Kidney (tissue), 14 donors: ENCODE measurements around the gene PLD1. TPM values are rescaled to one million over a fixed set of nuclear protein-coding genes. Genes with fewer than 3 reads are reported as not detected.

Experiments
- DNase-seq, 5 donors: peaks; one replicate each; pipeline ENCODE4 v3.0.0-alpha.2; 2013 to 2020
- FAIRE-seq: peaks from 2 replicates; lab custom pipeline; 2012; peaks lifted over from hg19 to GRCh38; lab: Jason Lieb, UNC
- H3K27ac ChIP-seq, 2 donors: one replicate each; pipeline ENCODE4 v1.7.0; 2013; ENCODE audit warnings: low read depth in 2 of 2, low read length in 2 of 2, inconsistent platforms in 1 of 2
- H3K27me3 ChIP-seq: one replicate; pipeline ENCODE4 v1.7.1; 2013; ENCODE audit warnings: low read length, inconsistent platforms; ENCODE audit not compliant: control insufficient read depth, insufficient read depth
- H3K36me3 ChIP-seq, 3 donors: one replicate each; pipeline versions ENCODE4 v1.7.0 to v1.7.1; 2013; ENCODE audit warnings: low read length in 3 of 3, control low read depth in 1 of 3, inconsistent platforms in 1 of 3; ENCODE audit not compliant: insufficient read depth in 3 of 3, control insufficient read depth in 2 of 3
- H3K4me1 ChIP-seq, 3 donors: one replicate each; pipeline versions ENCODE4 v1.7.0 to v1.7.1; 2013; ENCODE audit warnings: low read length in 3 of 3, inconsistent platforms in 1 of 3, low read depth in 1 of 3; ENCODE audit not compliant: control insufficient read depth in 2 of 3, insufficient read depth in 2 of 3
- H3K4me3 ChIP-seq, 3 donors: one replicate each; pipeline versions ENCODE4 v1.7.0 to v1.8.1; 2013; ENCODE audit warnings: low read length in 3 of 3, control low read depth in 1 of 3, inconsistent platforms in 1 of 3
- H3K9ac ChIP-seq, 3 donors: one replicate each; pipeline versions ENCODE4 v1.7.0 to v1.7.1; 2013; ENCODE audit warnings: low read length in 3 of 3, control low read depth in 1 of 3, inconsistent platforms in 1 of 3
- H3K9me3 ChIP-seq, 3 donors: one replicate each; pipeline versions ENCODE4 v1.7.0 to v1.7.1; 2013; ENCODE audit warnings: low read length in 3 of 3, control low read depth in 1 of 3, inconsistent platforms in 1 of 3; ENCODE audit not compliant: control insufficient read depth in 2 of 3, insufficient read depth in 1 of 3
- intact Hi-C: fragments of 100-400 bp; cut with DNase I; formaldehyde crosslinking; loops from one replicate; pipeline ENCODE4 v1.11.1; 2022
- polyA plus RNA-seq: library from polyadenylated mRNA; stranded (reverse); fragments of 350-450 nt; fragmentation: Illumina TruSeq; extraction: RNeasy Lipid Tissue Mini Kit (QIAGEN cat#74804); gene quantifications from one replicate; pipeline ENCODE4 v1.2.3, GENCODE V29; 2014; ENCODE audit warnings: low read depth, low replicate concordance; ENCODE audit not compliant: insufficient read depth
- total RNA-seq: library from RNA; stranded (reverse); fragmentation: NEBNext Ultra II Directional; extraction: Animal tissue kit (Norgen Biotek cat#: 25700); gene quantifications from one replicate; pipeline ENCODE4 v1.2.1, GENCODE V29; 2021
- TF ChIP-seq, protein P1 (sequence below): IDR thresholded peaks from 3 replicates; pipeline ENCODE4 v1.5.1; 2012; ENCODE audit warnings: mild to moderate bottlenecking, moderate library complexity, borderline replicate concordance; ENCODE audit not compliant: insufficient read depth; ENCODE audit errors: extremely low read depth
- donor health status: control.
- donor health status: control.
- donor health status: control.
- donor health status: control.
- donor health status: control.
- donor health status: DM: yes; HTN: yes; CAD: no.
- donor health status: Normal renal cell carcinoma (clear cell type).

PLD1 gene
- total and polyA plus RNA-seq, 2 donors from 2014 or later, result 11.2 to 24.3 TPM

DNA sequence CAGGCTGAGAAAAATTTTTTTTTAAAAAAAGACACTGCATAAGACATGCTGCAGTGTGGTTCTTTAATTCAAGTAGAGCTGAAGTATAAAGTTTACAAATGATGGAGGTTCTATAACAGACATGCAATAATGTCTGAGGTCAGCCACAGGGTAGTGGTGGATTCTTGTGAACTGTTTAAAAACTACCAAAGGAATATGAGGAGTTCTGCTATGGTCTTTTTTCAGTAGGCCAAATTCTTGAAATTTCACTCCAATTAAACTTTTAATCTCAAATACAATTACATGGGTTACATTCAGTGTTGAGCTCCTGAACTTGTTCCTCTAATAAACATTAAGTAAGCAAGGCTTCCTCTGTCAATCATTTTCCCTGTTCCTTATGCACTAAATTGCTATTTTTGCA lies 122.7 kb downstream of the PLD1 start:
- H3K9ac ChIP-seq, result no peak overlapping the region
- no peaks in the 10 kb centered on the region for H3K4me1 ChIP-seq
- DNase-seq (no peak), FAIRE-seq (no peak)
- no peaks in the 10 kb centered on the region for H3K27me3 ChIP-seq
- no peak overlapping the region for H3K27ac ChIP-seq
- H3K4me3 ChIP-seq, result no peak overlapping the region
- TF ChIP-seq, protein P1, sequence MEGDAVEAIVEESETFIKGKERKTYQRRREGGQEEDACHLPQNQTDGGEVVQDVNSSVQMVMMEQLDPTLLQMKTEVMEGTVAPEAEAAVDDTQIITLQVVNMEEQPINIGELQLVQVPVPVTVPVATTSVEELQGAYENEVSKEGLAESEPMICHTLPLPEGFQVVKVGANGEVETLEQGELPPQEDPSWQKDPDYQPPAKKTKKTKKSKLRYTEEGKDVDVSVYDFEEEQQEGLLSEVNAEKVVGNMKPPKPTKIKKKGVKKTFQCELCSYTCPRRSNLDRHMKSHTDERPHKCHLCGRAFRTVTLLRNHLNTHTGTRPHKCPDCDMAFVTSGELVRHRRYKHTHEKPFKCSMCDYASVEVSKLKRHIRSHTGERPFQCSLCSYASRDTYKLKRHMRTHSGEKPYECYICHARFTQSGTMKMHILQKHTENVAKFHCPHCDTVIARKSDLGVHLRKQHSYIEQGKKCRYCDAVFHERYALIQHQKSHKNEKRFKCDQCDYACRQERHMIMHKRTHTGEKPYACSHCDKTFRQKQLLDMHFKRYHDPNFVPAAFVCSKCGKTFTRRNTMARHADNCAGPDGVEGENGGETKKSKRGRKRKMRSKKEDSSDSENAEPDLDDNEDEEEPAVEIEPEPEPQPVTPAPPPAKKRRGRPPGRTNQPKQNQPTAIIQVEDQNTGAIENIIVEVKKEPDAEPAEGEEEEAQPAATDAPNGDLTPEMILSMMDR, result no peak
- intact Hi-C loops, result no loop called here
- no peaks in the 10 kb centered on the region for H3K9me3 ChIP-seq
- no peaks in the 10 kb centered on the region for H3K36me3 ChIP-seq

DNA sequence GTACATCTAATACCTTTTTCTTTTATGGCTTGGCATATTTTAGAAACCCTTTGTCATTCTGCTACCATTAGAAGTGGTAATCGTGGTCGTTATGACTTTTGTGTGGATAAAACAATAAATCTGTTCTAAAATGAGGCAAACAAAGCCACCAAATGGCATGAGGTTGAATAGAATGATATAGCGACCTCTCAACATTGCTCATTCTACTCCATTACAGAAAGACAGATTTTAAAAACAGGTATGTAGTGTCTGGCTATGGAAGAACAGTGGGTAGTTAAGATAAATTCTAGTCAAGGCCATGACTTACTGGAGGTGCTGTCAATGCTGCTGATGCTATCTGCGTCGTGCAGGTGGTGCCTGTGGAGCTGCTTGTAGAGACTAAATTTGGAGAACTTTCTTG lies 123.2 kb downstream of the PLD1 start:
- H3K4me1 ChIP-seq, result no peaks in the 10 kb centered on the region
- TF ChIP-seq, protein P1, result no peak
- intact Hi-C loops, result no loop called here
- no peaks in the 10 kb centered on the region for H3K36me3 ChIP-seq
- no peaks in the 10 kb centered on the region for H3K9me3 ChIP-seq
- H3K27me3 ChIP-seq, result no peaks in the 10 kb centered on the region
- no peak overlapping the region for H3K27ac ChIP-seq
- no peak overlapping the region for H3K9ac ChIP-seq
- DNase-seq (no peak), FAIRE-seq (no peak)
- H3K4me3 ChIP-seq, result no peak overlapping the region

DNA sequence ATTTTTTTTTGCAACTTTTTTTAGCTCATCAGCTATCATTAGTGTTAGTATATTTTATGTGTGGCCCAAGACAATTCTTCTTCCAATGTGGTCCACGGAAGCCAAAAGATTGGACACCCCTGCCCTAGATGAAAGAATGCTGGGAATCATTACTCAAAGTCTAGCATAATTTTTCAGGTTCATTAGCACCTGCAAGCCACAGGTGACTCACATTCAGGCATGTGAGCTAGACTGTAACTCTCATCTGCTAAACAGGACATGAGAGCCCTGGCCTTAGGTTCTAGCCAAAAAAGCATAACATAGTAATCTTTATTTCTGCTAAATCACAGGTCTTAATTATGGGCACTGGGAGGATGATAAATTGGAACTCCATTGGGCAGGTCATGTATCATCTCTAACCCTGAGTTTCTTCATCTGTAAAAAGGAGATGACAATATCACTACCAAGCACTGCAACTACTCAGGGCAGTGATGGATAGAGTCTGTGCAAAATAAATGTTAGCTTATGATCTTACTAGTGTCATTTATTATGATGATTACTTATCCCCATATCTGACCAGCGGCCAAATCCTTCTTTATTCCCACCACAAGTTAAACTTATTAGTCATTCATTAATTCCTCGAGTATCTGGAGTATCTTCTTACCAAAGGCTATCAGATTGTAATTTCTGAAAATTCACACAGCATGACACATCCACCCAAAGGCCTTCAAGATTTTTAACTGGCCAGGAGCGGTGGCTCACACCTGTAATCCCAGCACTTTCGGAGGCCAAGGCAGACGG lies 125.0 kb downstream of the PLD1 start:
- H3K9me3 ChIP-seq, result no peaks in the 10 kb centered on the region
- H3K27me3 ChIP-seq, result no peaks in the 10 kb centered on the region
- no peak overlapping the region for H3K4me3 ChIP-seq
- H3K27ac ChIP-seq, result no peak overlapping the region
- peaks cover 0 to 5% (median 0%) of the 10 kb centered on the region in 3 donors for H3K4me1 ChIP-seq
- H3K36me3 ChIP-seq, result no peaks in the 10 kb centered on the region
- DNase-seq (no peak), FAIRE-seq (no peak)
- no peak overlapping the region for H3K9ac ChIP-seq
- TF ChIP-seq, protein P1, result no peak
- intact Hi-C loops, result no loop called here

DNA sequence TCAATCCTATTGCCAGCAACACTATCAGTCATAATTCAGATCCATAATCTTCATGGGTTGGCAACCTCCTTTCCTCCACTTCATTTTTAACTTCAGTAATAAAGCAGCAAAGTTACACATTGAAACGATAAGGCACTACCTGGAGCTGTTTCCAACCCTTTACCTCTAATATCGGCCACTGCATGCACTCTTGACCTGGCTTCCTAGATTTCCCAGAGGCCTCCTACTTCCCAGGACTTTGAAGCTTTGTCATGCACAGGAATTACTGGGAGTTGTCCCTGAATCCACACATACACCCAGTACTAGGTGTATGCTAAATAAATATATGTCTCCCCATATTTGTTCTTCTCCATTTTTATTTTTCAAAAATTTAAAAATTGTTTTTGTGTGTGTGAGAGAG lies 126.1 kb downstream of the PLD1 start:
- FAIRE-seq (no peak), DNase-seq (no peak)
- Histone ChIP-seq H3K9me3 (no peaks in the 10 kb centered on the region), H3K4me3 (no peak overlapping the region), H3K36me3 (no peaks in the 10 kb centered on the region), H3K27ac (no peak overlapping the region), H3K4me1 (peaks cover 0 to 5% (median 0%) of the 10 kb centered on the region in 3 donors), H3K9ac (no peak overlapping the region), H3K27me3 (no peaks in the 10 kb centered on the region)
- intact Hi-C loops, result no loop called here
- TF ChIP-seq, protein P1, result no peak
